ENCODE measurements around the gene TNNI3K. TPM values are rescaled to one million over a fixed set of nuclear protein-coding genes. Genes with fewer than 3 reads are reported as not detected.

TNNI3K gene
- total RNA-seq, 1 experiment from 2014 or later = not detected

GRCh38 chr1:74412244-74412643, 177.1 kb downstream of the TNNI3K start:
- Histone ChIP-seq H2BK20ac (ENCODE audit: low read depth, low read length, poor library complexity, severe bottlenecking) (no peak overlapping the region), H4K8ac (replicated peaks; ENCODE audit: insufficient read length, low read depth, low read length) (no peak overlapping the region), H3K9ac (ENCODE audit: extremely low read depth, insufficient read length, low read length) (no peak overlapping the region), H3K56ac (ENCODE audit: insufficient read length, low read depth, low read length) (no peak overlapping the region), H2BK5ac (ENCODE audit: insufficient read length, low read length) (no peak overlapping the region), H3K9me3 (ENCODE audit: control insufficient read depth, low read depth, low read length) (no peaks in the 10 kb centered on the region), H3K27ac (ENCODE audit: insufficient read length, low read depth, low read length) (no peak overlapping the region), H3K79me2 (ENCODE audit: insufficient read depth, low read length) (no peaks in the 10 kb centered on the region), H4K5ac (ENCODE audit: insufficient read length, low read depth, low read length) (no peak overlapping the region), H3K23ac (ENCODE audit: insufficient read length, low read depth, low read length) (no peak overlapping the region), H2BK12ac (ENCODE audit: insufficient read length, low read depth, low read length) (no peak overlapping the region), H3K79me1 (ENCODE audit: insufficient read depth, low read depth, low read length, poor library complexity, severe bottlenecking) (no peaks in the 10 kb centered on the region), H4K91ac (ENCODE audit: insufficient read length, low read depth, low read length) (no peak overlapping the region), H2BK120ac (ENCODE audit: low read depth, low read length, poor library complexity, severe bottlenecking) (no peak overlapping the region), H3K14ac (ENCODE audit: insufficient read depth, low read length) (no peak overlapping the region), H2AFZ (ENCODE audit: low read length) (no peak overlapping the region), H3K4me2 (ENCODE audit: insufficient read depth, insufficient read length, low read length) (no peak overlapping the region), H3K27me3 (ENCODE audit: insufficient read depth, low read length) (no peaks in the 10 kb centered on the region), H3K23me2 (ENCODE audit: insufficient read length, low read depth, low read length, poor library complexity, severe bottlenecking) (no peaks in the 10 kb centered on the region), H3T11ph (ENCODE audit: low read length) (no peak overlapping the region), H4K20me1 (ENCODE audit: control insufficient read depth, insufficient read depth, insufficient read length) (no peaks in the 10 kb centered on the region), H2AK5ac (ENCODE audit: insufficient read length, low read length) (no peak overlapping the region), H2BK15ac (ENCODE audit: low read depth, low read length) (no peak overlapping the region), H3K4ac (ENCODE audit: low read depth, low read length) (no peak overlapping the region), H3K4me1 (ENCODE audit: insufficient read depth, low read length) (no peaks in the 10 kb centered on the region), H3K18ac (ENCODE audit: insufficient read length, low read depth, low read length) (no peak overlapping the region)
- TF ChIP-seq CTCF (conservative IDR thresholded peaks at IDR 0.05) = no peak
- Mint-ChIP-seq H3K36me3 (ENCODE audit: insufficient read depth in 1 of 3, low read depth in 3 of 3) (no peaks in the 10 kb centered on the region), H3K4me3 (no peak overlapping the region), H3K9me3 (no peaks in the 10 kb centered on the region), H3K4me1 (peaks cover 5 to 7% of the 10 kb centered on the region in 2 experiments; a peak in 3 of 4 replicates), H3K27me3 (ENCODE audit: low read depth) (no peaks in the 10 kb centered on the region; the same call in 1 of the 2 replicates), H3K27ac (0 out of 7 replicates have a peak overlapping the region, but pooled peaks of 1 of the 3 experiments have one; percentile 17)
- no CpG with 5 or more reads among the region's 3 CpGs for WGBS (ENCODE audit: extremely low coverage, insufficient read length, low lambda C conversion rate)
- no peak for DNase-seq
